BJ (cell line): Measurements from ENCODE around the gene TSHZ2. TPM values are rescaled to one million over a fixed set of nuclear protein-coding genes. Genes with fewer than 3 reads are reported as not detected.

Experiments used
- CTCF ChIA-PET: fragments of 350-600 bp; formaldehyde crosslinking; extraction: SDS; loops from one replicate; lab custom pipeline; 2021; ENCODE audit warnings: antibody characterized with exemption, inconsistent platforms; lab: Yijun Ruan, JAX
- POLR2A ChIA-PET: fragments of 300-600 bp; sonication (Branson Sonifier 250); formaldehyde crosslinking; extraction: SDS; loops from one replicate; lab custom pipeline; 2021; ENCODE audit warnings: antibody characterized with exemption; lab: Charles Lee
- DNase-seq: peaks from one replicate; pipeline ENCODE4 v3.0.0-alpha.2; 2011; ENCODE audit warnings: low read depth
- H3K27me3 ChIP-seq: 2 replicates; pipeline ENCODE4 v1.6.0; 2011; ENCODE audit warnings: low read length; ENCODE audit not compliant: control insufficient read depth, insufficient read depth
- H3K36me3 ChIP-seq: 2 replicates; pipeline ENCODE4 v1.5.1; 2011; ENCODE audit warnings: low read length; ENCODE audit not compliant: control insufficient read depth, insufficient read depth
- H3K4me3 ChIP-seq: 2 replicates; pipeline ENCODE4 v1.5.1; 2011; ENCODE audit warnings: low read depth, mild to moderate bottlenecking, control low read depth, low read length
- CTCF ChIP-seq: IDR thresholded peaks from 2 replicates; pipeline ENCODE4 v1.5.1; 2011; ENCODE audit warnings: low read depth, mild to moderate bottlenecking, control low read depth, inconsistent platforms, low read length, moderate library complexity; ENCODE audit not compliant: insufficient read depth
- polyA plus RNA-seq: library from polyadenylated mRNA; depleted of rRNA; stranded (reverse); fragments of >200 nt; gene quantifications from 2 replicates; pipeline ENCODE4 v1.2.3, GENCODE V29; 2011

Gene TSHZ2
- polyA plus RNA-seq, 1 experiment: not detected

- POLR2A ChIA-PET: no interaction called here
- CTCF ChIA-PET: interaction anchor here (0.8 to 1.1 kb wide), 3 partner anchors 9 to 385 kb away, joined by 3 read pairs; no protein-coding TSS in a partner anchor
- Histone ChIP-seq H3K4me3 (no peak overlapping the region), H3K36me3 (no peaks in the 10 kb centered on the region), H3K27me3 (no peaks in the 10 kb centered on the region)
- TF ChIP-seq CTCF: peak; percentile 38
- peak; percentile 6 for DNase-seq
Observed at GRCh38 chr20:53162251-53162835, 190.2 kb downstream of the TSHZ2 start.

GRCh38 chr20:53163486-53163885 is 191.3 kb downstream of the TSHZ2 start:
- DNase-seq: no peak
- no peaks in the 10 kb centered on the region for H3K27me3 ChIP-seq
- no peaks in the 10 kb centered on the region for H3K36me3 ChIP-seq
- ChIA-PET CTCF (no interaction called here), POLR2A (no interaction called here)
- no peak for TF ChIP-seq CTCF
- H3K4me3 ChIP-seq: no peak overlapping the region

GRCh38 chr20:53164072-53164471 is 191.9 kb downstream of the TSHZ2 start:
- ChIA-PET POLR2A (no interaction called here), CTCF (no interaction called here)
- Histone ChIP-seq H3K27me3 (no peaks in the 10 kb centered on the region), H3K36me3 (no peaks in the 10 kb centered on the region), H3K4me3 (no peak overlapping the region)
- TF ChIP-seq CTCF: no peak
- no peak for DNase-seq

GRCh38 chr20:53165452-53165851 is 193.3 kb downstream of the TSHZ2 start:
- H3K36me3 ChIP-seq: no peaks in the 10 kb centered on the region
- no peak for TF ChIP-seq CTCF
- ChIA-PET POLR2A (no interaction called here), CTCF (no interaction called here)
- H3K4me3 ChIP-seq: no peak overlapping the region
- no peak for DNase-seq
- no peaks in the 10 kb centered on the region for H3K27me3 ChIP-seq

GRCh38 chr20:53168491-53168890 is 196.3 kb downstream of the TSHZ2 start:
- ChIA-PET CTCF (no interaction called here), POLR2A (no interaction called here)
- no peak for DNase-seq
- Histone ChIP-seq H3K27me3 (no peaks in the 10 kb centered on the region), H3K36me3 (no peaks in the 10 kb centered on the region), H3K4me3 (no peak overlapping the region)
- no peak for TF ChIP-seq CTCF
